NT2/D1 (cell line): ENCODE measurements around the gene ERH.

Experiments
- YY1 ChIP-seq: IDR thresholded peaks from 2 replicates; pipeline ENCODE4 v1.6.1; 2011; ENCODE audit not compliant: insufficient read length, insufficient read depth
- ZNF274 ChIP-seq: IDR thresholded peaks from 2 replicates; pipeline ENCODE4 v1.6.1; 2011; ENCODE audit warnings: mild to moderate bottlenecking, low read depth, low read length

- TF ChIP-seq YY1: no peak
- no peak for TF ChIP-seq ZNF274
Measured at GRCh38 chr14:69373104-69373503, 25.0 kb downstream of the ERH start.
